ENCODE data around the gene SPON2. TPM values are rescaled to one million over a fixed set of nuclear protein-coding genes. Genes with fewer than 3 reads are reported as not detected.

SPON2 gene
- polyA plus RNA-seq, 4 donors = 12.7 to 61.0 (median 44.3) TPM

Other genes starting within 250 kb of the SPON2 start
- 100 to 1,000 TPM in 3 of 4 donors, 10 to 100 TPM in 1; 98.4 to 463 (median 230) TPM for gene GAK, start 240.3 kb downstream of the SPON2 start, polyA plus RNA-seq
- 10 to 100 TPM; 23.1 to 29.5 (median 24.3) TPM for gene TMEM175, start 240.1 kb downstream of the SPON2 start, polyA plus RNA-seq
- gene DGKQ, start 199.0 kb downstream of the SPON2 start, polyA plus RNA-seq = 10 to 100 TPM; 18.9 to 42.3 (median 26.8) TPM
- 10 to 100 TPM; 10.8 to 20.9 (median 13.1) TPM for gene IDUA, start 185.5 kb downstream of the SPON2 start, polyA plus RNA-seq
- 1 to 10 TPM in 3 of 4 donors, under 1 TPM in 1; 0.54 to 8.6 (median 2.7) TPM for gene SLC26A1, start 179.2 kb downstream of the SPON2 start, polyA plus RNA-seq
- 10 to 100 TPM in 2 of 4 donors, 1 to 10 TPM in 2; 1.8 to 10.9 (median 7.3) TPM for gene FGFRL1, start 161.0 kb downstream of the SPON2 start, polyA plus RNA-seq
- gene RNF212, start 59.0 kb downstream of the SPON2 start, polyA plus RNA-seq = 1 to 10 TPM in 3 of 4 donors, not detected in 1; 1.4 to 2.2 (median 1.7) TPM
- gene CTBP1, start 76.5 kb upstream of the SPON2 start, polyA plus RNA-seq = 100 to 1,000 TPM in 3 of 4 donors, 10 to 100 TPM in 1; 88.6 to 144 (median 132) TPM
- 10 to 100 TPM; 49.4 to 97.1 (median 65.8) TPM for gene MAEA, start 117.3 kb upstream of the SPON2 start, polyA plus RNA-seq
- 10 to 100 TPM in 2 of 4 donors, 1 to 10 TPM in 2; 8.5 to 20.3 (median 9.8) TPM for gene UVSSA, start 174.6 kb upstream of the SPON2 start, polyA plus RNA-seq
- gene NKX1-1, start 233.9 kb upstream of the SPON2 start, polyA plus RNA-seq = not detected

Measured in small intestine (tissue), 4 donors.